Right cardiac atrium (tissue), 5 donors: ENCODE data around the gene LRRC8D. TPM values are rescaled to one million over a fixed set of nuclear protein-coding genes. Genes with fewer than 3 reads are reported as not detected.

ENCODE experiments used
- ATAC-seq, 2 donors: fragments of 200-7000 bp; cut with Tn5 transposase; one replicate each; pipeline versions ENCODE4 v1.8.0 to v1.9.1; 2020; ENCODE audit warnings: moderate library complexity in 2 of 2, mild to moderate bottlenecking in 1 of 2
- DNase-seq, 3 donors: peaks; one replicate each; pipeline ENCODE4 v3.0.0-alpha.2; 2020
- H3K27ac ChIP-seq: one replicate; pipeline ENCODE4 v1.5.1; 2013; ENCODE audit warnings: mild to moderate bottlenecking, low read length, control low read depth, moderate library complexity
- H3K27me3 ChIP-seq: one replicate; pipeline ENCODE4 v1.6.1; 2013; ENCODE audit not compliant: control insufficient read depth, insufficient read depth
- H3K4me1 ChIP-seq: one replicate; pipeline ENCODE4 v1.6.1; 2013; ENCODE audit warnings: low read length; ENCODE audit not compliant: control insufficient read depth, insufficient read depth
- H3K4me3 ChIP-seq: one replicate; pipeline ENCODE4 v1.5.1; 2013; ENCODE audit warnings: low read length, control low read depth
- H3K9me3 ChIP-seq: one replicate; pipeline ENCODE4 v1.6.1; 2013; ENCODE audit warnings: low read length; ENCODE audit not compliant: control insufficient read depth
- WGBS: extraction: QIAGEN DNeasy Blood & Tissue Kit; methylation state at CpG from one replicate; pipeline ENCODE4 v1.1.7; 2013; 5-methylcytosine and 5-hydroxymethylcytosine counted together
- intact Hi-C, 4 donors: fragments of 100-400 bp; cut with DNase I; formaldehyde crosslinking; loops; one replicate each; pipeline versions ENCODE4 v1.11.0 to v1.14.0; 2022 to 2023
- polyA plus RNA-seq: library from polyadenylated mRNA; stranded (reverse); fragments of 200-250 nt; gene quantifications from one replicate; pipeline ENCODE4 v1.2.3, GENCODE V29; 2013
- total RNA-seq, 4 donors: library from RNA; stranded (reverse); fragmentation: NEBNext Ultra II Directional; extraction: Animal tissue kit (Norgen Biotek cat#: 25700); gene quantifications; one replicate each; pipeline ENCODE4 v1.2.1, GENCODE V29; 2021
- donor health status: healthy with polysubstance abuse.
- donor health status: DM: no; HTN: yes; CAD: no.
- donor health status: DM: no; HTN: no; CAD: no.
- donor health status: DM: no; HTN: yes; CAD: no; lungs with severe emphysema.
- donor health status: DM: yes; HTN: yes; CAD: no.

The LRRC8D gene
- total and polyA plus RNA-seq, 5 donors: 3.6 to 8.2 (median 7.0) TPM

DNA sequence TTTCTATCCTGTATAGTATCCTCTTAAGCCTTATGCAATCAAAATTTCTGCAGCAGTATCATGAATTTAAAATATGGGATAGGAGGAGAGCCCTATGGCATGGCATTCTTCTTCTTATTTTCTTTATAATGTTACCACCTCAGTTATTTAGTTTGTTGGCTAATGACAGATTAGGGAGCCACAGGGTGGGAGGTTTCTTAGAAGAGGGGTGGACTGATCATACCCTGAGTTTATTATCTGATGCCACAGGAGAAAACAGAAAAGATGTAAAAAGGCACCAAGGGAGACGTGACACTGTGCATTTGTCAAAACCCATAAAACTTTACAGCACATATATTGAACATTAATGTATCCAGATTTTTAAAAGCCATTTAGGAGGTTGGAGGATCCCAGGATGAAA, 66.9 kb downstream of the LRRC8D start:
- no peaks in the 10 kb centered on the region for H3K9me3 ChIP-seq
- intact Hi-C loops: no loop called here
- H3K27ac ChIP-seq: no peak overlapping the region
- H3K4me1 ChIP-seq: no peaks in the 10 kb centered on the region
- DNase-seq (no peak), ATAC-seq (no peak)
- no peak overlapping the region for H3K4me3 ChIP-seq
- H3K27me3 ChIP-seq: no peaks in the 10 kb centered on the region
- 94% methylated on average over 1 of the region's 1 CpG for WGBS

- H3K4me1 ChIP-seq: no peaks in the 10 kb centered on the region
- DNase-seq: no peak
- H3K27ac ChIP-seq: no peak overlapping the region
- intact Hi-C loops: no loop called here
- 84% methylated on average over 5 of the region's 5 CpGs for WGBS
- no peak overlapping the region for H3K4me3 ChIP-seq
- H3K9me3 ChIP-seq: no peaks in the 10 kb centered on the region
- H3K27me3 ChIP-seq: no peaks in the 10 kb centered on the region
- ATAC-seq: no peak
Measured at GRCh38 chr1:89888480-89889322, 67.9 kb downstream of the LRRC8D start.

GRCh38 chr1:89889323-89889615, 68.4 kb downstream of the LRRC8D start:
- Histone ChIP-seq H3K27ac (no peak overlapping the region), H3K4me3 (no peak overlapping the region), H3K4me1 (peaks cover 2% of the 10 kb centered on the region), H3K27me3 (no peaks in the 10 kb centered on the region), H3K9me3 (no peaks in the 10 kb centered on the region)
- no peak for ATAC-seq
- intact Hi-C loops: no loop called here
- DNase-seq: no peak

DNA sequence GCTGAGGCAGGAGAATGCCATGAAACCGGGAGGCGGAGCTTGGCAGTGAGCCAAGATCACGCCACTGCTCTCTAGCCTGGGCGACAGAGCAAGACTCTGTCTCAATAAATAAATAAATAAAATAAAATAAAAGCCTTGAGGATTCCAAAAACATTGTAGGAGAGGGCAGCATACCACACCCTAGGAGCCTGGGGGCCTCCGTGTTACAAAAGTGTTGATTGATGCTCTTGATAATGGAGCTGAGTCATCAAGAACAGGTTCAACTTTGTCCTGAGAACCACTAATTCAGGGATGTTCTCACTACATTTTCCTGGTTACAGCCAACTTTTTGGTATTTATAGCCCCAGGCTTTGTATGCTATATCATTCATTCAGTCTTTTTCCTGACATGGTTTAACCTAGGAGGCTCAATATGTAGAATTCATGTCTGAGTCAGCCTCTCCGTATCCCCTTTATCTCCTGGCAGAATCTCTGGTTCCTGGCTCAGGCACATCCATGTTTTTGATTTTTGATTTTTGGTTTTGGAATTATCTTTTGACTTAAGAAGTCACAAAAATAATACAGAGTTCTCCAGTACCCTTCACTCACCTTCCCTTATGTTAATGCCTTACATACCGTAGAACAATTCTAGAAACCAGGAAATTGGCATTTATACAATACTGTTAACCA, 69.4 kb downstream of the LRRC8D start:
- Histone ChIP-seq H3K4me3 (no peak overlapping the region), H3K9me3 (no peaks in the 10 kb centered on the region), H3K27me3 (no peaks in the 10 kb centered on the region), H3K4me1 (peaks cover 2% of the 10 kb centered on the region), H3K27ac (no peak overlapping the region)
- DNase-seq: peak; percentile 28 to 59 (median 57)
- ATAC-seq: peak in 1 of 2 donors; percentile 41
- intact Hi-C loops: loop anchor here in 1 of 4 donors (10.0 kb wide), 1 partner anchor 45 kb away; no protein-coding TSS in a partner anchor
- 67% methylated on average over 7 of the region's 7 CpGs for WGBS

DNA sequence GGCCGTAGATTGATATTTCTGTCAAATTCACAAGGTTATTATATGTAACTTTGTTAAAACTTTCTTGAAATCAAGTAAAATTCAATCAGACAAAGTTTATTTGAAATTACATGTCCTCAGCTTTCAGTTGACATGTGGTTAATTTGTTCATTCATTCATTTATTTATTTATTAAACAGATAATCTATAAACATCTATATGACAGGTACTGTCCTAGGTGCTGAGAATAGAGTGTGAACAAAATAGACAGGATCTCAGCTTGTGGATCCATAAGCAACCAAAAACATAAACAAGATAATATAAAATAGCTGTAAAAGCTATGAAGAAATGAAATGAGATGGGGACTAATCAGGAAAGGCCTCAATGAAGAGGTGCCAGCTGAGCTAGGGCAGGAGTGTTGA, 72.0 kb downstream of the LRRC8D start:
- Histone ChIP-seq H3K27me3 (no peaks in the 10 kb centered on the region), H3K9me3 (no peaks in the 10 kb centered on the region), H3K4me1 (peaks cover 2% of the 10 kb centered on the region), H3K27ac (no peak overlapping the region), H3K4me3 (no peak overlapping the region)
- DNase-seq (no peak), ATAC-seq (no peak)
- intact Hi-C loops: loop anchor here in 1 of 4 donors (10.0 kb wide), 1 partner anchor 48 kb away; no protein-coding TSS in a partner anchor
- WGBS: 96% methylated on average over 1 of the region's 1 CpG

- ATAC-seq: peak in 1 of 2 donors; percentile 34
- Histone ChIP-seq H3K9me3 (no peaks in the 10 kb centered on the region), H3K27me3 (no peaks in the 10 kb centered on the region), H3K4me3 (no peak overlapping the region), H3K4me1 (peaks cover 2% of the 10 kb centered on the region), H3K27ac (no peak overlapping the region)
- DNase-seq: no peak
- intact Hi-C loops: loop anchor here in 1 of 4 donors (10.0 kb wide), 1 partner anchor 50 kb away; no protein-coding TSS in a partner anchor
- 58% methylated on average over 4 of the region's 4 CpGs for WGBS
Measured at GRCh38 chr1:89894210-89895201, 73.7 kb downstream of the LRRC8D start.

DNA sequence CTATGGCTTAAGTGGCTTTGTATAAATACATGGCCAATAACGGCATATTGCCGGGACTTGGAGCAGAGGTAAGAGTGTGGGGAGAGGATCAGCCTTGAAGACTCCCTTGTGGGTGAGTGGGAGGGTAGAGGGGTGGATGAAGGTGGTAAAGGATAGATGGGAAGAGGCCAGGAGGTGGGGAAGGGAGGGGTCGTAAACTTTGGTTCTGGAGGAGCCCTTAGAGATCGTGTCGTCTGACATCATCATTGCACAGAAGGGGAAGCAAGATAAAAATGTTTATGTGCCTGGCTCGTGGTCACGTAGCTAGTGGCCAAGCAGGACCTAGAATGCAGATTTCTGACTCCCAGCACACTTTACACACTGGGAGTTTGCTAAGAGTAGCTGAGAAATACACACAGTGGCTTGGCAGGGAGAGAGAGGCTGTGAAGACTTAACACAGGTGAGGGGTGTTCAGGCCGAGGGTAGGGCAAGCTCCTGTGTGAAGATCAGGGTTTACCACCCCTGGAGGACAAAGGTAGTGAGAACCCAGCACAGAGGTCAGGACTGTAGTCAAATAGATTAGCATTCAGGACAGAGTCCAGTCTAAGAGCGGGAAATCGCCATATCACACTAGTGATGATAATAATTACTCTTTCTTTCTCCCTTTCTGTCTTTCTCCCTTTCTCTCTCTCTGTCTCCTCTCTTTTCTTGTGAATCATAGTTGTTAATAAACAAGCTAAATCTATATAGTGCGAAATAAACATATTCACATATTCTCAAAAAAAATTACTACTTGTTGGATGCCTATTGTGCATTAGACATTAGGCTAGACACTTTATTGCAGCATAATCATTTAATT, 75.5 kb downstream of the LRRC8D start:
- DNase-seq (no peak), ATAC-seq (no peak)
- 83% methylated on average over 11 of the region's 11 CpGs for WGBS
- peaks cover 3% of the 10 kb centered on the region for H3K4me1 ChIP-seq
- H3K27me3 ChIP-seq: no peaks in the 10 kb centered on the region
- no peaks in the 10 kb centered on the region for H3K9me3 ChIP-seq
- intact Hi-C loops: loop anchor here in 1 of 4 donors (10.0 kb wide), 1 partner anchor 52 kb away; no protein-coding TSS in a partner anchor
- H3K4me3 ChIP-seq: no peak overlapping the region
- no peak overlapping the region for H3K27ac ChIP-seq

DNA sequence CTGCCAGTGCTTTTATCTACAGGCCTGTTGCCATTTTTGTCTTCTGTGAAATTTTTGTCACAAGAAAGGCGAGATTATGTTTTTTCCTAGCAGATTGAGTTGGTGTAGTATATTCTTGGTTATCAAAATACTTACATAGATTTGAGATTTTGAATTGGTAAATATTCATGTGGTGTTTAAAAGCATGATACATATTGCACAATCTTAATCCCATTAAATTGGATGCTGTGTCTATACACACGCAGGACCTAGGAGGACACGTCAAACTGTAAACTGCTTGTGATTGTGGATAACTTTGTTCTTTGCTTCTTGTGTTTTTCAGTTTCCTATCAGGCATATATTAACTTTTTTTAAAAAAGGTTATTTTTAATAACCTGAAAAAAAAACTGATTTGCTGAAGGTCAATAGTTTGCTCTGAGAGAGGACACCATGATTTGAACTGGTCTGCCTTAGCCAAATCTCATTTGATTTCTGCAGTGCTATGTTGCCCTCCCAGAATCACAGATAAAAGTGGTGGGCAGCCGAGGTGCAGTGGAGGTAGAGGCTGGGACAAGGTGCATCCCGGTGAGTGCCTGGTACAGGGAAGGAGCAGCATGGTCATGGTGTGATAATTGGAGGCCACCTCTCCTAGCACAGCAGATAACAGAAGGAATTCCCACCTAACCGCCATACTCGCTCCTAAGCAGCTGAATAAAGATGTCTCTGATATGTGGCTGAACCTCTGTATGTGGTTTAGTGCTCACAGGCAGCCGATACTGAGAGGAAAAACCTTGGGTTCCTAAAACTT, 76.7 kb downstream of the LRRC8D start:
- 74% methylated on average over 8 of the region's 8 CpGs for WGBS
- H3K27me3 ChIP-seq: no peaks in the 10 kb centered on the region
- H3K9me3 ChIP-seq: no peaks in the 10 kb centered on the region
- intact Hi-C loops: loop anchor here in 1 of 4 donors (10.0 kb wide), 1 partner anchor 53 kb away; no protein-coding TSS in a partner anchor
- peaks cover 4% of the 10 kb centered on the region for H3K4me1 ChIP-seq
- no peak overlapping the region for H3K4me3 ChIP-seq
- H3K27ac ChIP-seq: no peak overlapping the region
- ATAC-seq (no peak), DNase-seq (no peak)

DNA sequence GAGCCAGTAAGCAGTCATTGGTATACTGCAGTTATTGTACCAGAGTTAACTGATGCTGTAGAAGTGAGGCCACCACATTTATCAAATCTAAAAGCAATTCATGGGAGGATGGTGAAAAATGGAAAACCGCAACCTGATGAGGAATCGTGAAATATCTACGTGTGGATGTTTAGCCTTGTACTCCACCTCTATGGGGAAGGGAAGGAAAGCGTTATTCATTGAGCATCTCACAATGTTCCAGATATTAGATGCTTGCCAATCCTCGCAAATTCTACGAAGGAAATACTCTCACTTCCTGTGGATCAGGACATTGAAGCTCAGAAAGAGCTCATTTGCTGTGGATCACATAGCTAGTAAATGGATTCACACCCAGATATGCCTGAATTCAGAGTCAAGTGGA, 77.3 kb downstream of the LRRC8D start:
- peak in 1 of 2 donors; percentile 29 for ATAC-seq
- intact Hi-C loops: loop anchor here in 1 of 4 donors (10.0 kb wide), 1 partner anchor 53 kb away; no protein-coding TSS in a partner anchor
- peaks cover 4% of the 10 kb centered on the region for H3K4me1 ChIP-seq
- 68% methylated on average over 6 of the region's 6 CpGs for WGBS
- no peak for DNase-seq
- H3K27me3 ChIP-seq: no peaks in the 10 kb centered on the region
- H3K27ac ChIP-seq: no peak overlapping the region
- no peaks in the 10 kb centered on the region for H3K9me3 ChIP-seq
- H3K4me3 ChIP-seq: no peak overlapping the region
